NOMO-1 (cell line): ENCODE measurements around the gene METTL3.
"Not testable (repeated sequence)": the region's sequence is repeated elsewhere in the genome, so short reads cannot be mapped to it uniquely, and the experiment has no call there.

Source experiments
- DNase-seq, 2 experiments: peaks; one replicate each; lab custom pipeline; 2025; ENCODE audit not compliant: unreplicated experiment in 2 of 2; lab: John Stamatoyannopoulos, UW

Gene METTL3

DNA sequence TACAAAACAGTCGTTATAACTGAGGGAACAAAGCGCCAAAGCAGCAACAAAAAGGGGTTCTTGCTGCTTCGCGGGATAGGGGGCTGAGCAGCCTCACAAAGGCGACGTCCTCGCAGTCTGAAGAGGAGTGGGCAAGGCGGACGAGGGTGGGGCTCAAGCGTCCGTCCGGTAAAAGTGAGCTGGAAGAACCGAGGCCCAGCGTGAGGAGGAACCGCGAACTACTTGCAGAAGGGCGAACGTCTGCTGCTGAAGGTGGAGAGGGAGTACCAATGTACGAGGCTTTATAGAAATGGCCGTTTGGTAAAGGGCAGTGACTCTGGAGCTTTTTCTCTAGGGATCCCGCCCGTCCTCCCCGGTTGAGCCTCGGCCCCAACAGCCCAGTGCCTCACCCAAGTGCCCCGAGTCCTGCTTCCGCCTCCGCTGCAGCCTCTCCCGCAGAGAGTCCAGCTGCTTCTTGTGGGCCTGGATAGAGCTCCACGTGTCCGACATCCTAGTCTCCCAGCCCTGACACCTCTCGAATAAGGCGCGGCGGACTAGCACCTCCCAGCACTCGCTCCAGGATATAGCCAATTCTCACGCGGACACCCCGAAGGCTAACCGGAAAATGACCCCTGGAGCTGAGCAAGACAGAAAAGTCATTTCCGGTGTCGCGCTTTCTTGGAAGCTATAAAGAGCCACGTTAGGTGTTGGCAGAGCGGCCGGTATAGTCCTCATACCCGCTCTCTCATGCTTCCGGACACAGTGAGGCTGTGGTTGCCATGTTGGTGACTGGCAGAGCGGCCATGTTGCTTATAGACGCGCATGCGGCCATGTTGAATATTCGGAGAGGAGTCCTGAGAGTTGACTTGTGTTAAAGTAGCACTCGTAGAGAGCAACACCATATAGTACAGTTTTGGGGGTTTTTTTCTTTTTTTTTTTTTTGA is at the start of gene METTL3:
Gene METTL3 (minus strand): TSS at position 606 of the 923 bp plus-strand sequence. CDS start 117 bp downstream, at position 489.
- peak; percentile 94 to 99 for DNase-seq

DNA sequence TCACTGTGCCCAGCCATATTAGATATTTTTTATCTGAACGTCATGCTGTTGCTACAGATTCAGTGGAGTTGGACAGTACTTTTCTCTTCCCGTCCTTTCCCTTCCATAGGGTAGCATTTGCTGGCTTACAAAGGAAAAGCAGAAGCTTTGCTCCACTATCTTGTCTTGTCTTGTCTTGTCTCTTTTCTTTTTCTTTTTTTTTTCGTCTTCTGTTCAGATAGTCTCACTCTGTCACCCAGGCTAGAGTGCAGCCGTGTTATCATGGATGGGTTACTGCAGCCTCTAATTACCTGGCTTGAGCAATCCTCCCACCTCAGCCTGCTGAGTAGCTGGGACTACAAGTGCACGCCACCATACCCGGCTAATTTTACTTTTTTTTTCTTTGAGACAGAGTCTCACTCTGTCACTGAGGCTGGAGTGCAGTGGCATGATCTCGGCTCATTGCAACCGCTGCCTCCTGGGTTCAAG is 47.6 kb upstream of the METTL3 start:
- no peak for DNase-seq

DNA sequence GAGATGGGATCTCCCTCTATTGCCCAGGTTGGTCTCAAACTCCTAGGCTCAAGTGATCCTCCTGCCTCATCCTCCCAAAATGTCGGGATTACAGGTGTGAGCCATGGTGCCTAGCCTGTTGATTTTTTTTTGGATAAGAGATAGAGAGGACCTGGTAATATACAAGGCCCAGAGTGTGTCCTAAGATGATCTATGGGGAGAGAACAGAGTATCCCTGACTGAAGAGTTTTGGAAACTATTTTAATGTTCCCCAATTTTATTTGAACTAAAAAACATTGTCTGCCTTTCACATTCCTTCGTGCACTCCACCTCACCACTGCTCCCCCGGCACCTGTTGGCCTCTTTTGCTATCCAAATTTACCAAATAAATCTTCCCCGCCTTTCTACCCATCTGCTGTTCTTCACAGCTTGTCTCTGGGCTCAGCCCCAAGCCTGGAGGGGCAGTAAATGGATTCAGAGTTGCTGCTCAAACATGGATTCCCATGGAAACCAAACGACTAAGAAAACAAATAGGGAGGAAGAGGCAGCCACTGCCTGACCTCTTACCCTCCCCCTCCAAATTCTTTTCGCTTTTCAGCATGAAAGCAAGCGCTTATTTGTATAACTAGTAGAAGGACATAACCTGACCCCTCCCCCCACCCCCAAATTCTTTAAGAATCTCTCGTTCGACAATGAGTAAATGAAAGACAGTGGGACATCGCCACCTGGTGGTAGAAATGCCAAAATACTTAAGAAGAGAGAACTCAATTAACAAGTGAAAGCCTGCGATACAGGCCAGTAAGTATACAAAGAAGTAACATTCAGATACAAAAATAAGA is 46.2 kb upstream of the METTL3 start:
- peak; percentile 15 to 79 for DNase-seq

DNA sequence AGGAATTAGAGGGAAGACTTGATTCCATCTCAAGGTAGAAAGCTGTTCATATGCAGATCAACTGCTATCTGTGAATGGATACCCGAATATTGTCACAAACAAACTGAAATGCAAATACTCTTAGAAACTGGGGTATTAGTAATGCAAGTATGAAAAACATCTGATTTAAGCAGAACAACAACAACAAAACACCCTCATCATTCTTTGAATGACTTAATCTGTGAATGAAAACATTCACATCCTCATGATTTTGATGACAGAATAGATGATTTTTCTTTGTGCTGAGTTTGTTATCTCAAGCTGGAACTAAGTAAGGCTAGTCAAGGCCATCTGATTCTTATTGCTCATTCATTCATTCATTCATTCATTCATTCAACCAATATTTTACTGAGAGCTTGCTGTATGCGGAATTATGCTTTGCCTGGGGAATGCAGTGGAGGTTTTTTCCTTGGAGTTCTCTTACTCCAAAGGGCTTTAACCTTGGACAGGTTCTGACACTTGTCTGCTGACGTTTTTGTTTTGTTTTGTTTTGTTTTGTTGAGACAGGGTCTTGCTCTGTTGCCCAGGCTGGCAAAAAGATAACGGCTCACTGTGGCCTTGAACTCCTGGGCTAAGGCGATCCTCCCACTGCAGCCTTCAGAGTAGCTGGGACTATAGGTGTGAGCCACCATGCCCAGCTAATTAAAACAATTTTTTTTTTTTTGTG is 45.4 kb upstream of the METTL3 start:
- DNase-seq, result no peak

DNA sequence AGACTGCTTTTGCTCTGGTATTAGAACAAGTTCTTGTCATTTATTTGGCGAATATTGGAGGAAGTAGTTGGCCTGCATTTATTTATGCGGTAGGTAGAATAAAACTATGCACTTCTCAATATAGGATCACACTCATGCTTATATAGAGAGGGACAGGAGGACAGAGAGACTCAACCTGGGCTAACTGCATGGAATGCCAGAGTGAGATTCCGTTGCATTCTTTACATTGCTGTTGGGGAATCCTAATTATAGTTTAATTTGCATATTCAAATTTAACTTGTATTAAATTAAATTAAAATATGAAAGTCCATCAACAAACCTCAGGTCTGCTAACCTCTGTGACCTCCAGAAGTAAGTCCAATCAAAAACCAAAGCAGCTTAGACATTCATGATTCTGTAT is 42.1 kb upstream of the METTL3 start:
- DNase-seq, result no peak

DNA sequence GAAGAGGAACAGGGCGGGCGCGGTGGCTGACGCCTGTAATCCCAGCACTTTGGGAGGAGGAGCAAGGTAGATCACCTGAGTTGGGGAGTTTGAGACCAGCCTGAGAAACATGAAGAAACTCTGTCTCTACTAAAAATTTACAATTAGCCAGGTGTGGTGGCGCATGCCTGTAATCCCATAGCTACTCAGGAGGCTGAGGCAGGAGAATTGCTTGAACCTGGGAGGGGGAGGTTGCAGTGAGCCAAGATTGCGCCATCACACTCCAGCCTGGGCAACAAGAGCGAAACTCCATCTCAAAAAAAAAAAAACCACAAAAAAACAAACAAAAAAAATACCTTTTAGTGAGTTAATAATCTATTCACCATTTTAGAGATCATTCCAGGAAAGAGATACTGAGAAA is 33.4 kb upstream of the METTL3 start:
- not testable (repeated sequence) for DNase-seq

DNA sequence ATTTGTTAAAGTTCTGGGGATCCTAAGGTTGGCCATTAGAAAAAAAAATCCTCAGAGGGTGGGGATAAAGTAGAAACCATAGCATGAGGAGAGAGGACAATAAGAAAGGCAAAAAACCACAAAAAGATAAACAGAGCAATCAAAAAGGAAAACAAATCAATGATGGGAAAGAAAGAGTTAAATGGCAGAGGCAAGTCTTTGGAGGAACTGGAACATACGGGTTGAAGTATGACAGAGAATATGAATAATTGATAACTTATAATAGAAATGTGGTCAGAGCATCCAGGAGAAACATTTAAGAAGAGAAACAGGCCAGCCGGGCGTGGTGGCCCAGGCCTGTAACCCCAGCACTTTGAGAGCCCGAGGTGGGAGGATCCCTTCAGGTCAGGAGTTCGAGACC is 32.8 kb upstream of the METTL3 start:
- DNase-seq, result no peak

DNA sequence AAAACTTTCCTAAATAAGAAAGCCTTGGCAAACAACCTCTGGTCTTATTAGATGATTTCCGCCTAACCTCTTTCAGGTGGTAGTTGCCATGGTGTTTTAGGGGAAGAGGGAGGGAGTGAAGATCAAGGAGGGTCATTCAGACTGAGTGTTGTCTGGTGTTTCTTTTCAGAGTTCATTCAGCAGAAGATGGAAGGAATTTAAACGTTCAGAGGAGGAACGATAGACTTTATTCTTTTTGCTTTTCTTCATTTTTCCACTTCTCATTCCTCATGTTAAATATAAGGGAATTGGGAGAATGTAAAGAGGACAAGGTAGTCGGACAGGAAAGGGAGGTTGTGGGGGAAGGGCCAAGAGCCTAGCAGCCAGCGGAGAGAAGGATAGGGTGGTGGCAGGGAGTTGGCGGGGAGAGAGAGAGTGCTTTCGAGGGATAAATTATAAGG is 32.4 kb upstream of the METTL3 start:
- DNase-seq, result no peak

DNA sequence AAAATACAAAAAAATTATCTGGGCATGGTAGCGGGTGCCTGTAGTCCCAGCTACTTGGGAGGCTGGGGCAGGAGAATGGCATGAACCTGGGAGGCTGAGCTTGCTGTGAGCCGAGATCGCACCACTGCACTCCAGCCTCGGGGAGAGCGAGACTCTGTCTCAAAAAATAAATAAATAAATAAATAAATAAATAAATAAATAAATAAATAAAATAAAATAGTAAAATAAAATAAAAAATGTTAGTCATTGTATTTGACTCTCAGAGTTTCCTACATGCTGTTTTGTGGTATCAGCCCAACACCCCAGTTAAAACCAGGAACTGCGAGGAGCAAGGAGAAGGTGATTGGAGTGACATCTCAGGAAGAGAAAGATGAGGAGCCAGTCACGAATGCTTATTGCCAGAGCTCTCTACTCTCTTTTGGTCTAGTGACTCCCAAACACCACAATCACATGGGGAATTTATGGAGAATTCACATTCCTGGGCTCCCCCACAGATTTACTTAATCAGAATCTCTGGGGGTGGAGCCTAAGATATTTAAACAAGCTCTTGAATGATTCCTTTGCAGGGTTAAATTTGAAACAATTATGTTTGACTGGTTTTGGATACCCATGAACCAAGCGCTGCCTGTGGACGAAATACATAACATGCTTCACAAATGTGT is 30.4 kb upstream of the METTL3 start:
- no peak for DNase-seq

DNA sequence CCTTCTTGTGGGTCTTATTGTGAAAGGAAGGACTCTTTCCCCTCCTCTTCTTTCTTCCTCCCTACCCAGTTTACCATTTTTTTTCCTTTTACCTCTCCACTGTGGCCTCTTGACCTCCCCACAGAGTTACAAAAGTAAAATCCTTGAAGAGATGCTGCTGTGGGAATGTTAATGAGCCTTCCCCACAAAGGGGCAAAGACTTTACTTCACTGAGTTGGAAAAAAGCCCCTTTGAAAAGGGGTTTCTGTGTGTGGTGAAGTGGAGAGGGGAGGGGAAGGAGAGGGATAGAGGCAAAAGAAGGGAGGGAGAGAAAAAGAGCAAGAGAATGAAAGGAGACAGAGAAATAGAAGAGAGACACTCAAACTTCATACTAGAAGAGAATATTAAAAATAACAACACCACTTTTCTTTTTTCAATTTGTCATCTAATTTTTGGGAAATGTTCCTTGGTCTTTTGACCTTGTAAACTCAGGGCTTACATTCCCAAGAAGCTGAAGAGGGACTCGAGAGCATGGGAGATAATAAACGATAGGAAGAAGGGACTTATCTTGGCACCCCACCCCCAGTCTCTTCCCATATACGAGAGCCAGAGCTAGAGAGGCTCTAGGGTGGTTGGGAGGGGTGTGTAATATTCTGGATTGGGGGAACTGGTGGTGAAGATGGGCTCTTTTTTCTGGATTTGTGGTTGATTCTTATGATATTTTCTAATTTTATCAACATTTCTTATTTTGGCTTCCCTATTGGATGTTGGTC is 28.2 kb upstream of the METTL3 start:
- DNase-seq, result no peak

DNA sequence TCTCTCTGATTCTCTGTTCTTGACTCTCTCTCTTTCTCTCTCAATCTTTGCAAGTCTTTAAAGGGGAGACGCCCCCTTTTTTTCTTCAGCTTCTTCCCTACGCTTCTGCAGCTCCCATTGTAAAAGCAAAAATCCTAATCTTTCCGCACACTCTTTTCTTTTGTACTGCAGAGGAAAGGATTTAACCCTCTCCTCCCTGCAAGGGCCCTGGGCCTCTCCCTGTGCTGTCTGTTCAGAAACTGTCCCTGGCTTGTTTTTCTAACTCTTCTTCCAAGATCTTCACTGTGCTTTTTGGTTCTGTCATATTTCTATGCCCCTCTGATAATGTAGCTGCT is 25.9 kb upstream of the METTL3 start:
- no peak for DNase-seq

DNA sequence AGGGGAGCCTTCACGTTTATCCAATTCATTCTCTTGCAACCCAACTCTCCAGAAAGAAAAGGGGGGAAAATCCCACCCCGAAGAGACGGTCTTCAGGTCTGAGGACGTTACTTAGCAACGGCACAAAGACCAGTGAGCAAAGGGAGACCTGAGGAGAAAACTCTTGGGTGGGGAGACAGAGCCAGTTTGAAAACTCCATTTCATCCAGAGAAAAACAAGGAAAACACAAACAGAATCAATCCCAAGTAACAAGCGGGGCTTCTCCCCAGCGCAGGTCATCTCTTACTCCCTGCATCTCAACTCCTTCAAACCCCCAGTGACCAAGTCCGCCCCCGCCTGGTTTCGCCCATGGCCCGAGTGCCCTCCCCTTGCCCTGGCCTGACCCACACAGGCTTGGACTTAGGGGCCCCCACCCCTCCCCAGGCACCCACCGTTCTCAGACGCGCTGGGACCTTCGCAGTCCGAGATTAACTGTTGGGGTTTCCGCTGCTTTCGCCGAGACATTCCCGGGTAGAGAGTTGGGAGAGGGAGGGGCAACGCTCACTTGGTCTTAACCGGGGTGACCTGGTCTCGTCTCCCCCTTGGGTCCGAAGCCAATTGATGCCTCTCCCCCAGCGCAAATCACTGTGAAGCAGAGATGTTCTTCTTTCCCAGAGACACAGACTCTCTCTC is 25.4 kb upstream of the METTL3 start:
- no peak for DNase-seq

DNA sequence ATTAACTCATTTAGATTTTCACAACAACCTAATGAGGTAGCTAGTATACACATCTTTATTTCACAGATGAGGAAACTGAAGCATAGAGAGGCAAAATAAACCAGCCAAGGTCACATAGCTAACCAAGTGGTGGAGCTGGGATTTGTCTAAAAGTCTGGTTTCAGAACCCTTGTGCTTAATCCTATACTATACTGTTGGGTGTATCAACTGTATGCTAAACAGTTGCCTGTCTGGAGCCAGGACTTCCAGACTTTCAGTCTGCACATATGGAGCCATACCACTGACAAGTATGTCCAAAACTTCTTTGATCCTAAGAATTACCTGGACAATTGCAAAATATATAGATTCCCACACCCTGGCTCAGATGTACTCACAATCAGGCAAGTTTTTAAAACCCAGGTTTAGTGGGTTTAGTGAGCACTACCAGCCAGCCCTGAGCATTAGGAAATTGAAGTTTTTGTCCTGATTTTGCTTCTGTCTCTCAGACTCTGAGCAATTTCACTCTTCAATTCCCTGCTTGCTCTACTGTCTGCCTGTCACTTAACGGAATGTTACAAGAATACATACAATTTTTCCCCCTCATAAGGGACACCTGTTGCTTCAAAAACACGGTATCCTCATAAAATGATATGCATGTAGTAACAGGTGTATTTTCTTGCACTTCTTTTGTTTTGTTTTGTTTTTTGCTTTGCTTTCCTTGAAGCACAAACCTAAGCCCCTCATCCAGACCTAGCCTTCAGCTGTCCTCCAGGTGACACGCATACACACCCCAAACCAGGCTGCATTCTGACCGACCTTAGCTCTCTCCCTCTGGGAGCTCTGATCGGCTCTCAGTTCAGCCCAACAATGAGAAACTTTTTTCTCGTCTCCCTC is 24.6 kb upstream of the METTL3 start:
- DNase-seq, result no peak

DNA sequence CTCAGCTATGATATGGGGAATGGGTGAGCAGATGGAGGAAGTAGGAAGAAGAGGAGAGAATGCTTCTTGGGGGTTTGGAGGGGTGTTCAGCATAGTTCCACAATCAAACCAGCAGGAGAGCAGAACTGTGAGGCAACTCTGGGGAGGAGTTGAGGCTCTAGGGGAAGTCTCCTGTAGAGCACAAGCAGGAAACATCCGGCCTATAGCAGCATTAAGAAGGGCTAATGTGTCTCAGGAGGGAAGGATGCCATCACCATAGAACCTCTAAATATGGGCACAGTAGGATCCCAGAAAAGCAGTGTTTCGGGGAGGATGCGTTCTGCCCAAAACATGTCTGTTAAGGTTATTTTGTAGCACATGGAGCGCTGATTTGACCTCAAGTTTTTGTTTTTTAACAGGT is 23.4 kb upstream of the METTL3 start:
- peak; percentile 19 to 51 for DNase-seq

DNA sequence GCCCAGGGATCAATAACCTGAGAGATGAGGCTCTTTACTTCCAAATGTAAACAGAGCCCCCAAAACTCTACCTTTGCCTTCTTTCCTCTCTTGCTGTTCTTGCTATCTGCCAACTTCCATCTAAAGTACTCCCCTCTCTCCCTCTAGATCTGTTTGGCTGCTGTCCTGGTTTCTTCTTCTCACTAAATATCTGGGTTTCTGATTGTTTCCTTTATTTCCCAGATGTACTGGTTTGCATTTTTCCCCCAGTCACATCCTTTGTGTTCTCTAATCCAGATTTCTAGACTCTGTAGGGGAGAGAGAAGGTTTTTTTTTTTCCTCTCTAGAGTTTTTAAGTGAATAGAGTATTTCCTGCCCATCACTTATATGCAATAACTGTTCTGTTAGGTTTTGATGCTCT is 22.2 kb upstream of the METTL3 start:
- DNase-seq, result no peak

DNA sequence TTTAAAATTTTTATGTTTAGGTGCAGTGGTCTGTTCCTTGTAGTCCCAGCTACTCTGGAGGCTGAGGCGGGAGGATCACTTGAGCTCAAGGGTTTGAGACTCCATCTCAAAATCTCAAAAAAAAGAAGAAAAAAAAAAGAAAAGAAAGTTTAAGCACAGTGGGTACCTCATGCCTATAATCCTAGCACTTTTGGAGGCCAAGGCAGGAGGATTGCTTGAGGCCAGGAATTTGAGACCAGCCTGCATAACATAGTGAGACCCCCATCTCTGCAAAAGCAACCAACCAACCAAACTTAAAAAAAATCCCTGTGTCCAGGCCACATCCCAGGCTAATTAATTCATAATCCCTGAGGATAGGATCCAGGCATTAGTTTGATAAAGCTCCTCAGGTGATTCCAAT is 18.4 kb upstream of the METTL3 start:
- no peak for DNase-seq

DNA sequence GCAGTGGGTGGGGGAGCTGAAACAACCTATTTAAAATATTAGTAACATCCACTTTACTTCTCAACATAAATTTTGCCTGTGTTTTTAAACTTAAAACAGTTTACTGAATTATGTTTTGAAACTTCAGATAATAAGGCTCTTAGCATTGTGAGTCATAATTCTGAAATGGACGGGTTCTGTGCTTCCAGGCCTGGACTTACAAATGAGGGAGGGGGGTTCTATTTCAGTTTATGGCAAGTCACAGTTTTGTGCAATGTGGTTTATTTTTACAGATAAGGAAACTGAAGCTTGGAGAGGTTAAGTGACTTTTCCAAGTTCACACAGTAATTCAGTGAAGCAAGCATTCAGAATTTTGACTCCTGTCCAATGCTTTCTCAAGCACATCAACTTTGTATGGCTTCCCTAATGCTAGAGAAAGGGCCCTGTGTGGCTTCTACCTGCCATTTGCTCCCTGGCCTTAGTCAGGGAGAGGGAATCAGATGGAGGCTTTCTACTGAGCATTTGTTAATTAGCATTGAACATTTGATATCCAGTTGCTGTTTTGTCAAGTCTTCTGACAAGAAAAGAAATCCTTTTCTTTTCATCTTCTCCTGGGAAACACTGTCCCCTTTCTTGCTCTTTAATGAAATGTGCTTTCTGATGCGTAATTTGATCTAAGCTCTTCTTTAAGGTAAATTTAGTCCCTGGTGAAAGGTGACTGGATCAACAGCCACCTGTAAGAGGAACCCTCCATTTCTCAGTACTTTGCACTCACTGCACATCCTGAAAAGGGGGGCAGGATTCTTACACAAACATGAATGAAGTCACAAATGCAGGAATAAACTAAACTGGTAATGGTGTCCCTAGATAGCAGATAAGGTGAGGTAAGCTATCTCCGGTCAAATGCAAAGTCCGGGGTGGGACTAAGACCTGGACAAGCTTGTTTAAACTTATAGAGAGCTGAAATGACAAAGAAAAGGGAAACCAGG is 17.5 kb upstream of the METTL3 start:
- DNase-seq, result peak in 1 of 2 experiments; percentile 39
